ENCODE data around the gene DNAI2.

DNAI2 gene

GRCh38 chr17:74317071-74317470 lies 43.0 kb downstream of the DNAI2 start:
- TF ChIP-seq FOXM1 (IDR thresholded peaks at IDR 0.05; ENCODE audit: borderline replicate concordance, low read depth) (no peak), MAX (IDR thresholded peaks at IDR 0.05) (no peak), TAF1 (IDR thresholded peaks at IDR 0.05; ENCODE audit: low read depth) (no peak), CREB1 (IDR thresholded peaks at IDR 0.05; ENCODE audit: low read depth) (no peak), TCF12 (IDR thresholded peaks at IDR 0.05; ENCODE audit: low read depth) (no peak), ZBTB7A (IDR thresholded peaks at IDR 0.05; ENCODE audit: low read depth) (no peak), REST (IDR thresholded peaks at IDR 0.05; ENCODE audit: low read depth) (no peak), CEBPB (IDR thresholded peaks at IDR 0.05) (no peak), TEAD4 (IDR thresholded peaks at IDR 0.05) (no peak), EP300 (IDR thresholded peaks at IDR 0.05; ENCODE audit: borderline replicate concordance) (no peak), NFIC (IDR thresholded peaks at IDR 0.05) (no peak), RAD21 (IDR thresholded peaks at IDR 0.05; ENCODE audit: low read depth) (no peak), USF1 (IDR thresholded peaks at IDR 0.05) (no peak), EGR1 (IDR thresholded peaks at IDR 0.05) (no peak), YY1 (IDR thresholded peaks at IDR 0.05; ENCODE audit: low read depth) (no peak)

GRCh38 chr17:74318391-74318790 lies 44.4 kb downstream of the DNAI2 start:
- TF ChIP-seq TCF12 (IDR thresholded peaks at IDR 0.05; ENCODE audit: low read depth) = no peak
- TF ChIP-seq FOXM1 (IDR thresholded peaks at IDR 0.05; ENCODE audit: borderline replicate concordance, low read depth) = no peak
- TF ChIP-seq YY1 (IDR thresholded peaks at IDR 0.05; ENCODE audit: low read depth) = no peak
- TF ChIP-seq CREB1 (IDR thresholded peaks at IDR 0.05; ENCODE audit: low read depth) = no peak

GRCh38 chr17:74324521-74324920 lies 50.5 kb downstream of the DNAI2 start:
- TF ChIP-seq TEAD4 (IDR thresholded peaks at IDR 0.05) = no peak
- no peak for TF ChIP-seq YY1 (IDR thresholded peaks at IDR 0.05; ENCODE audit: low read depth)
- TF ChIP-seq ZBTB7A (IDR thresholded peaks at IDR 0.05; ENCODE audit: low read depth) = no peak
- no peak for TF ChIP-seq CEBPB (IDR thresholded peaks at IDR 0.05)
- no peak for TF ChIP-seq CREB1 (IDR thresholded peaks at IDR 0.05; ENCODE audit: low read depth)
- no peak for TF ChIP-seq RAD21 (IDR thresholded peaks at IDR 0.05; ENCODE audit: low read depth)
- no peak for TF ChIP-seq TCF12 (IDR thresholded peaks at IDR 0.05; ENCODE audit: low read depth)
- TF ChIP-seq NFIC (IDR thresholded peaks at IDR 0.05) = no peak
- TF ChIP-seq EGR1 (IDR thresholded peaks at IDR 0.05) = no peak
- TF ChIP-seq FOXM1 (IDR thresholded peaks at IDR 0.05; ENCODE audit: borderline replicate concordance, low read depth) = no peak
- no peak for TF ChIP-seq USF1 (IDR thresholded peaks at IDR 0.05)
- TF ChIP-seq REST (IDR thresholded peaks at IDR 0.05; ENCODE audit: low read depth) = no peak

GRCh38 chr17:74325376-74325742 lies 51.3 kb downstream of the DNAI2 start:
- TF ChIP-seq ZBTB7A (IDR thresholded peaks at IDR 0.05; ENCODE audit: low read depth) (no peak), TCF12 (IDR thresholded peaks at IDR 0.05; ENCODE audit: low read depth) (no peak), RAD21 (IDR thresholded peaks at IDR 0.05; ENCODE audit: low read depth) (no peak), USF1 (IDR thresholded peaks at IDR 0.05) (no peak), REST (IDR thresholded peaks at IDR 0.05; ENCODE audit: low read depth) (no peak), NFIC (IDR thresholded peaks at IDR 0.05) (no peak), EGR1 (IDR thresholded peaks at IDR 0.05) (no peak), MAX (IDR thresholded peaks at IDR 0.05) (no peak), CREB1 (IDR thresholded peaks at IDR 0.05; ENCODE audit: low read depth) (no peak), FOXM1 (IDR thresholded peaks at IDR 0.05; ENCODE audit: borderline replicate concordance, low read depth) (no peak), TEAD4 (IDR thresholded peaks at IDR 0.05) (no peak), YY1 (IDR thresholded peaks at IDR 0.05; ENCODE audit: low read depth) (no peak)

Data from Ishikawa (cell line).